Calu3 (cell line): ENCODE measurements around the gene ATXN10. TPM values are rescaled to one million over a fixed set of nuclear protein-coding genes. Genes with fewer than 3 reads are reported as not detected.

Experiments
- BruUV-seq: library from RNA; stranded (reverse); fragments of 400-500 nt; replicated peaks from 2 replicates; lab custom pipeline; 2021; lab: Mats Ljungman, UMichigan
- CTCF ChIA-PET: fragments of 300-600 bp; sonication (Branson Sonifier 250); formaldehyde crosslinking; loops from one replicate; lab custom pipeline; 2022; ENCODE audit warnings: antibody characterized with exemption; lab: Charles Lee
- DNase-seq: peaks from one replicate; pipeline ENCODE4 v3.0.0; 2022
- H3K27ac Mint-ChIP-seq: one replicate; pipeline ENCODE4 v1.8.0; 2022; ENCODE audit warnings: mixed read lengths; ENCODE audit not compliant: unreplicated experiment
- H3K27me3 Mint-ChIP-seq: one replicate; pipeline ENCODE4 v1.8.0; 2022; ENCODE audit warnings: mixed read lengths; ENCODE audit not compliant: unreplicated experiment
- H3K36me3 Mint-ChIP-seq: one replicate; pipeline ENCODE4 v1.8.0; 2022; ENCODE audit warnings: mild to moderate bottlenecking, moderate library complexity, mixed read lengths; ENCODE audit not compliant: insufficient read depth, unreplicated experiment
- H3K4me1 Mint-ChIP-seq: one replicate; pipeline ENCODE4 v1.8.0; 2022; ENCODE audit warnings: mild to moderate bottlenecking, low read depth, mixed read lengths; ENCODE audit not compliant: unreplicated experiment
- H3K4me3 Mint-ChIP-seq: one replicate; pipeline ENCODE4 v1.8.0; 2022; ENCODE audit warnings: mild to moderate bottlenecking, low read depth, moderate library complexity, mixed read lengths; ENCODE audit not compliant: unreplicated experiment
- H3K9me3 Mint-ChIP-seq: one replicate; pipeline ENCODE4 v1.8.0; 2022; ENCODE audit warnings: low read depth, mixed read lengths; ENCODE audit not compliant: unreplicated experiment
- CTCF ChIP-seq: fragments of 200-600 bp; IDR thresholded peaks from one replicate; pipeline ENCODE4 v1.8.0; 2022; ENCODE audit warnings: antibody characterized with exemption; ENCODE audit not compliant: unreplicated experiment
- intact Hi-C: fragments of 100-400 bp; cut with micrococcal nuclease; formaldehyde crosslinking; loops from one replicate; pipeline ENCODE4 v1.10.0; 2022; ENCODE audit not compliant: unreplicated experiment
- total RNA-seq: library from RNA; stranded (reverse); gene quantifications from 2 replicates; pipeline ENCODE4 v1.2.3, GENCODE V29; 2022

The ATXN10 gene
- total RNA-seq, 1 experiment from 2014 or later = 263 TPM

GRCh38 chr22:45690008-45690407 lies 18.4 kb downstream of the ATXN10 start:
- peak overlapping the region; percentile 85 for H3K27ac Mint-ChIP-seq
- peaks cover 67% of the 10 kb centered on the region for H3K4me1 Mint-ChIP-seq
- BruUV-seq = no TSS peak
- no peak overlapping the region for H3K4me3 Mint-ChIP-seq
- no peak for DNase-seq
- peaks cover 52% of the 10 kb centered on the region for H3K36me3 Mint-ChIP-seq
- intact Hi-C loops = no loop called here
- CTCF ChIA-PET = interaction anchor here (1.2 kb wide), 1 partner anchor 85 kb away, joined by 3 read pairs; no protein-coding TSS in a partner anchor
- no peaks in the 10 kb centered on the region for H3K27me3 Mint-ChIP-seq
- H3K9me3 Mint-ChIP-seq = peaks cover 3% of the 10 kb centered on the region
- no peak for TF ChIP-seq CTCF

GRCh38 chr22:45692549-45692948 lies 20.9 kb downstream of the ATXN10 start:
- BruUV-seq = no TSS peak
- H3K27ac Mint-ChIP-seq = peak overlapping the region; percentile 85
- H3K4me3 Mint-ChIP-seq = no peak overlapping the region
- no peak for TF ChIP-seq CTCF
- H3K9me3 Mint-ChIP-seq = peaks cover 3% of the 10 kb centered on the region
- intact Hi-C loops = no loop called here
- DNase-seq = no peak
- H3K36me3 Mint-ChIP-seq = peaks cover 75% of the 10 kb centered on the region
- H3K4me1 Mint-ChIP-seq = peaks cover 52% of the 10 kb centered on the region
- CTCF ChIA-PET = interaction anchor here (0.8 to 1.2 kb wide), 2 partner anchors 21 to 85 kb away, joined by 4 read pairs; partner anchors contain the start of gene ATXN10
- no peaks in the 10 kb centered on the region for H3K27me3 Mint-ChIP-seq

- CTCF ChIA-PET = no interaction called here
- H3K4me3 Mint-ChIP-seq = no peak overlapping the region
- peak overlapping the region; percentile 71 for H3K27ac Mint-ChIP-seq
- no peak for DNase-seq
- H3K27me3 Mint-ChIP-seq = no peaks in the 10 kb centered on the region
- TF ChIP-seq CTCF = no peak
- peaks cover 3% of the 10 kb centered on the region for H3K9me3 Mint-ChIP-seq
- H3K4me1 Mint-ChIP-seq = peaks cover 49% of the 10 kb centered on the region
- intact Hi-C loops = no loop called here
- peaks cover 87% of the 10 kb centered on the region for H3K36me3 Mint-ChIP-seq
- BruUV-seq = no TSS peak
Observed at GRCh38 chr22:45693835-45694234, 22.2 kb downstream of the ATXN10 start.

- BruUV-seq = no TSS peak
Observed at GRCh38 chr22:45696227-45696626, 24.6 kb downstream of the ATXN10 start.

More at GRCh38 chr22:45696227-45696626, 24.6 kb downstream of the ATXN10 start:
- Mint-ChIP-seq H3K4me1 (peaks cover 25% of the 10 kb centered on the region), H3K27me3 (no peaks in the 10 kb centered on the region), H3K27ac (peak overlapping the region; percentile 9), H3K4me3 (no peak overlapping the region), H3K36me3 (peaks cover 77% of the 10 kb centered on the region), H3K9me3 (peaks cover 3% of the 10 kb centered on the region)
- DNase-seq = no peak
- intact Hi-C loops = no loop called here
- CTCF ChIA-PET = interaction anchor here (0.6 kb wide), 1 partner anchor 27 kb away, joined by 3 read pairs; no protein-coding TSS in a partner anchor
- TF ChIP-seq CTCF = no peak
